H1 (cell line): ENCODE data around the gene CDV3. TPM values are rescaled to one million over a fixed set of nuclear protein-coding genes. Genes with fewer than 3 reads are reported as not detected.
A peak's percentile ranks its signal among the peaks of the same experiment; 100 is the strongest.

Experiments used
- ASH2L ChIP-seq: fragments of 200-600, 300-600 bp; sonication (generic); IDR thresholded peaks from one replicate; pipeline ENCODE4 v1.7.1; 2017; ENCODE audit warnings: low read length
- BACH1 ChIP-seq: IDR thresholded peaks from 2 replicates; pipeline ENCODE4 v1.6.1; 2012; ENCODE audit warnings: low read length, improper control_type of control experiment
- BRCA1 ChIP-seq: IDR thresholded peaks from 2 replicates; pipeline ENCODE4 v1.6.1; 2012; ENCODE audit warnings: low read depth, low read length, improper control_type of control experiment
- CBX5 ChIP-seq: fragments of 300-800, 300-1000 bp; sonication (generic); IDR thresholded peaks from 2 replicates; pipeline ENCODE4 v1.7.1; 2016; ENCODE audit warnings: antibody characterized with exemption, low read length, low read depth
- CEBPB ChIP-seq: IDR thresholded peaks from 2 replicates; pipeline ENCODE4 v1.6.1; 2012; ENCODE audit warnings: low read depth, low read length
- EZH2 ChIP-seq: fragments of 200-600 bp; sonication (generic); IDR thresholded peaks from 2 replicates; pipeline ENCODE4 v1.7.1; 2012; ENCODE audit warnings: low read depth, mild to moderate bottlenecking, moderate library complexity, low read length, inconsistent platforms; ENCODE audit not compliant: severe bottlenecking
- GTF2F1 ChIP-seq: IDR thresholded peaks from 2 replicates; pipeline ENCODE4 v1.6.1; 2012; ENCODE audit warnings: low read depth, low read length, improper control_type of control experiment, borderline replicate concordance
- HDAC2 ChIP-seq, 2 experiments: fragments of 300-600 bp in 1 of 2; sonication (generic) in 1 of 2; IDR thresholded peaks; 2 replicates each; pipeline ENCODE4 v1.6.1; 2011 to 2012; ENCODE audit warnings: low read depth in 2 of 2, low read length in 2 of 2, mild to moderate bottlenecking in 2 of 2, moderate library complexity in 2 of 2, borderline replicate concordance in 1 of 2, inconsistent platforms in 1 of 2
- KDM5A ChIP-seq: fragments of 200-600 bp; IDR thresholded peaks from 2 replicates; pipeline ENCODE4 v1.7.1; 2012; ENCODE audit warnings: mild to moderate bottlenecking, low read length, inconsistent platforms, mixed read lengths
- MAFK ChIP-seq: IDR thresholded peaks from 2 replicates; pipeline ENCODE4 v1.6.1; 2012; ENCODE audit warnings: low read depth, mild to moderate bottlenecking, improper control_type of control experiment, low read length
- MAX ChIP-seq: IDR thresholded peaks from 2 replicates; pipeline ENCODE4 v1.6.1; 2012; ENCODE audit warnings: inconsistent platforms
- NANOG ChIP-seq: IDR thresholded peaks from 2 replicates; pipeline ENCODE4 v1.6.1; 2011; ENCODE audit warnings: low read length, low read depth, mild to moderate bottlenecking, inconsistent platforms; ENCODE audit not compliant: insufficient read depth, poor library complexity, severe bottlenecking
- POLR2AphosphoS5 ChIP-seq: IDR thresholded peaks from 2 replicates; pipeline ENCODE4 v1.6.1; 2011; ENCODE audit warnings: low read depth, low read length
- RFX5 ChIP-seq: IDR thresholded peaks from 2 replicates; pipeline ENCODE4 v1.6.1; 2011; ENCODE audit warnings: low read depth, low read length, improper control_type of control experiment, borderline replicate concordance
- RNF2 ChIP-seq: fragments of 200-900, 300-1000 bp; sonication (generic); IDR thresholded peaks from 2 replicates; pipeline ENCODE4 v1.7.1; 2016; ENCODE audit warnings: borderline replicate concordance, low read depth, mild to moderate bottlenecking, antibody characterized with exemption, low read length; ENCODE audit not compliant: poor library complexity, severe bottlenecking; ENCODE audit errors: missing control alignments
- SIN3A ChIP-seq, 2 experiments: IDR thresholded peaks in 1 of 2; conservative IDR thresholded peaks in 1 of 2; 2 replicates each; pipeline ENCODE4 v1.6.1; 2011 to 2012; ENCODE audit warnings: low read length in 2 of 2, improper control_type of control experiment in 1 of 2, low read depth in 1 of 2, mild to moderate bottlenecking in 1 of 2
- SIRT6 ChIP-seq: IDR thresholded peaks from one replicate; pipeline ENCODE4 v1.7.1; 2012; ENCODE audit warnings: low read length, inconsistent platforms
- SIX5 ChIP-seq: IDR thresholded peaks from 2 replicates; pipeline ENCODE4 v1.6.1; 2011; ENCODE audit warnings: mild to moderate bottlenecking, low read depth, low read length
- SP2 ChIP-seq: IDR thresholded peaks from 2 replicates; pipeline ENCODE4 v1.6.1; 2012; ENCODE audit warnings: mild to moderate bottlenecking, low read length, inconsistent platforms
- SUZ12 ChIP-seq: fragments of 200-600 bp; sonication (generic); IDR thresholded peaks from 2 replicates; pipeline ENCODE4 v1.6.1; 2012; ENCODE audit warnings: mild to moderate bottlenecking, inconsistent platforms, low read length, moderate library complexity, mixed read lengths
- TBP ChIP-seq: IDR thresholded peaks from 2 replicates; pipeline ENCODE4 v1.6.1; 2011; ENCODE audit warnings: low read depth, low read length, improper control_type of control experiment
- TCF12 ChIP-seq: IDR thresholded peaks from 2 replicates; pipeline ENCODE4 v1.6.1; 2011; ENCODE audit warnings: low read depth, mild to moderate bottlenecking, low read length
- polyA plus RNA-seq, 7 experiments: library from polyadenylated mRNA; depleted of rRNA in 3 of 7; stranded (reverse) in 5 of 7; unstranded in 2 of 7; fragments of >200 nt in 5 of 7; fragments of 200-250 nt in 2 of 7; gene quantifications; 1 replicate in 5 of 7; 2 replicates in 1 of 7; 4 replicates in 1 of 7; pipeline versions ENCODE4 v1.2.1 to v1.2.3, GENCODE V29; 2011 to 2013; ENCODE audit warnings: missing spikeins in 2 of 7, mixed read lengths in 2 of 7
- total RNA-seq: library from RNA; stranded (reverse); fragmentation: NEBNext Ultra II Directional; extraction: Animal tissue kit (Norgen Biotek cat#: 25700); gene quantifications from 2 replicates; pipeline ENCODE4 v1.2.1, GENCODE V29; 2021
- TF ChIP-seq, protein P1 (sequence below): IDR thresholded peaks from 2 replicates; pipeline ENCODE4 v1.6.1; 2012; ENCODE audit warnings: low read length, inconsistent platforms

CDV3 gene
- total and polyA plus RNA-seq, 2 of the 8 experiments (the other 6 are each of a cell fraction or from before 2014, with no cell fraction given): 29.4 to 163 TPM

GRCh38 chr3:133574260-133574881 lies 885 bp downstream of the CDV3 start (continued):
- TF ChIP-seq SP2 (no peak), RNF2 (no peak), RFX5 (no peak), TCF12 (no peak), MAFK (no peak), TBP (peak; percentile 33; the same call in 1 of the 2 replicates), ASH2L (peak; percentile 9), SUZ12 (no peak), EZH2 (no peak), SIX5 (no peak), MAX (peak; percentile 77), NANOG (no peak), GTF2F1 (no peak), POLR2AphosphoS5 (peak; percentile 24; the same call in 1 of the 2 replicates), SIN3A (conservative IDR thresholded peaks at IDR 0.05 in 1 of 2, IDR thresholded peaks at IDR 0.05 in 1 of 2; ENCODE audit: low read depth in 1 of 2, low read length in 2 of 2) (no peak), BACH1 (no peak), BRCA1 (no peak), KDM5A (no peak), CBX5 (no peak), SIRT6 (no peak), HDAC2 (IDR thresholded peaks at IDR 0.05; ENCODE audit: borderline replicate concordance in 1 of 2, low read depth in 2 of 2, low read length in 2 of 2) (peak in 1 of 2 experiments; percentile 81; a peak in 1 of 4 replicates), CEBPB (no peak)
- TF ChIP-seq, protein P1, sequence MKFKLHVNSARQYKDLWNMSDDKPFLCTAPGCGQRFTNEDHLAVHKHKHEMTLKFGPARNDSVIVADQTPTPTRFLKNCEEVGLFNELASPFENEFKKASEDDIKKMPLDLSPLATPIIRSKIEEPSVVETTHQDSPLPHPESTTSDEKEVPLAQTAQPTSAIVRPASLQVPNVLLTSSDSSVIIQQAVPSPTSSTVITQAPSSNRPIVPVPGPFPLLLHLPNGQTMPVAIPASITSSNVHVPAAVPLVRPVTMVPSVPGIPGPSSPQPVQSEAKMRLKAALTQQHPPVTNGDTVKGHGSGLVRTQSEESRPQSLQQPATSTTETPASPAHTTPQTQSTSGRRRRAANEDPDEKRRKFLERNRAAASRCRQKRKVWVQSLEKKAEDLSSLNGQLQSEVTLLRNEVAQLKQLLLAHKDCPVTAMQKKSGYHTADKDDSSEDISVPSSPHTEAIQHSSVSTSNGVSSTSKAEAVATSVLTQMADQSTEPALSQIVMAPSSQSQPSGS: no peak
